Measurements from ENCODE around the gene ZC3H4.

ZC3H4 gene

GRCh38 chr19:47032171-47032811, 81.3 kb downstream of the ZC3H4 start:
- no peaks in the 10 kb centered on the region for H4K20me1 ChIP-seq (ENCODE audit: insufficient read depth, low read length)
- H3K27me3 ChIP-seq (ENCODE audit: insufficient read depth, low read length) = peaks cover 3% of the 10 kb centered on the region; the same call in 1 of the 2 replicates
- H3K9ac ChIP-seq (ENCODE audit: low read length) = no peak overlapping the region
- H3K4me1 ChIP-seq (ENCODE audit: insufficient read depth, low read length, severe bottlenecking) = peaks cover 19% of the 10 kb centered on the region
- no peak overlapping the region for H2AFZ ChIP-seq (ENCODE audit: low read length)
- H3K9me3 ChIP-seq (ENCODE audit: low read length) = no peaks in the 10 kb centered on the region
- no peak overlapping the region for H3K27ac ChIP-seq (ENCODE audit: low read depth, low read length, poor library complexity, severe bottlenecking)
- H3F3A ChIP-seq (ENCODE audit: insufficient read depth, low read length) = no peaks in the 10 kb centered on the region
- H3K79me2 ChIP-seq (ENCODE audit: insufficient read depth, low read length) = no peaks in the 10 kb centered on the region
- H3K4me2 ChIP-seq (ENCODE audit: low read length) = no peak overlapping the region
- no peaks in the 10 kb centered on the region for H3K36me3 ChIP-seq (ENCODE audit: insufficient read depth, low read length)
- no peak overlapping the region for H3K4me3 ChIP-seq (ENCODE audit: low read depth, low read length, poor library complexity, severe bottlenecking)
- no peaks in the 10 kb centered on the region for H3K9me2 ChIP-seq (ENCODE audit: low read depth, low read length)
- TF ChIP-seq CTCF (IDR thresholded peaks at IDR 0.05; ENCODE audit: low read length) (peak; percentile 92), EZH2 (IDR thresholded peaks at IDR 0.05; ENCODE audit: borderline replicate concordance, low read length) (no peak)

- Histone ChIP-seq H3K27ac (ENCODE audit: low read depth, low read length, poor library complexity, severe bottlenecking) (no peak overlapping the region), H3K9me2 (ENCODE audit: low read depth, low read length) (no peaks in the 10 kb centered on the region), H4K20me1 (ENCODE audit: insufficient read depth, low read length) (no peaks in the 10 kb centered on the region), H3K4me3 (ENCODE audit: low read depth, low read length, poor library complexity, severe bottlenecking) (no peak overlapping the region), H2AFZ (ENCODE audit: low read length) (no peak overlapping the region), H3K36me3 (ENCODE audit: insufficient read depth, low read length) (no peaks in the 10 kb centered on the region), H3K9me3 (ENCODE audit: low read length) (no peaks in the 10 kb centered on the region), H3K27me3 (ENCODE audit: insufficient read depth, low read length) (peaks cover 3% of the 10 kb centered on the region), H3K4me2 (ENCODE audit: low read length) (no peak overlapping the region), H3K4me1 (ENCODE audit: insufficient read depth, low read length, severe bottlenecking) (no peaks in the 10 kb centered on the region), H3F3A (ENCODE audit: insufficient read depth, low read length) (no peaks in the 10 kb centered on the region), H3K9ac (ENCODE audit: low read length) (no peak overlapping the region), H3K79me2 (ENCODE audit: insufficient read depth, low read length) (no peaks in the 10 kb centered on the region)
- no peak for TF ChIP-seq EZH2 (IDR thresholded peaks at IDR 0.05; ENCODE audit: borderline replicate concordance, low read length)
- no peak for TF ChIP-seq CTCF (IDR thresholded peaks at IDR 0.05; ENCODE audit: low read length)
Observed at GRCh38 chr19:47028195-47028601, 85.4 kb downstream of the ZC3H4 start.

- Histone ChIP-seq H3K9me2 (ENCODE audit: low read depth, low read length) (no peaks in the 10 kb centered on the region), H3K4me1 (ENCODE audit: insufficient read depth, low read length, severe bottlenecking) (no peaks in the 10 kb centered on the region), H3K36me3 (ENCODE audit: insufficient read depth, low read length) (no peaks in the 10 kb centered on the region), H3F3A (ENCODE audit: insufficient read depth, low read length) (no peaks in the 10 kb centered on the region), H2AFZ (ENCODE audit: low read length) (no peak overlapping the region), H3K27me3 (ENCODE audit: insufficient read depth, low read length) (peaks cover 3% of the 10 kb centered on the region), H3K79me2 (ENCODE audit: insufficient read depth, low read length) (no peaks in the 10 kb centered on the region), H3K9me3 (ENCODE audit: low read length) (no peaks in the 10 kb centered on the region), H4K20me1 (ENCODE audit: insufficient read depth, low read length) (no peaks in the 10 kb centered on the region), H3K4me3 (ENCODE audit: low read depth, low read length, poor library complexity, severe bottlenecking) (no peak overlapping the region), H3K9ac (ENCODE audit: low read length) (no peak overlapping the region), H3K4me2 (ENCODE audit: low read length) (no peak overlapping the region), H3K27ac (ENCODE audit: low read depth, low read length, poor library complexity, severe bottlenecking) (no peak overlapping the region)
- no peak for TF ChIP-seq CTCF (IDR thresholded peaks at IDR 0.05; ENCODE audit: low read length)
- no peak for TF ChIP-seq EZH2 (IDR thresholded peaks at IDR 0.05; ENCODE audit: borderline replicate concordance, low read length)
Observed at GRCh38 chr19:47027586-47028088, 85.9 kb downstream of the ZC3H4 start.
